NCI-H82 (cell line): ENCODE results near the gene CLC.
"Not testable (repeated sequence)": the region's sequence is repeated elsewhere in the genome, so short reads cannot be mapped to it uniquely, and the experiment has no call there.

Source experiments
- DNase-seq: peaks from one replicate; lab custom pipeline; 2025; lab: John Stamatoyannopoulos, UW

CLC gene

GRCh38 chr19:39737891-39738290 is at the start of gene CLC:
Gene CLC (minus strand): TSS chr19:39738029. CDS start chr19:39737952, 77 bp downstream.
- no peak for DNase-seq

GRCh38 chr19:39780894-39781293 is 43.1 kb upstream of the CLC start:
- no peak for DNase-seq

- DNase-seq, result no peak
These were observed 40.9 kb upstream of the CLC start, which contains the start of gene LEUTX for GRCh38 chr19:39778763-39779162. Gene LEUTX (plus strand): TSS chr19:39778854. CDS start chr19:39778921, 67 bp downstream.

GRCh38 chr19:39768786-39769185 is 31.0 kb upstream of the CLC start:
- DNase-seq, result peak; percentile 37

- DNase-seq, result no peak
These were observed 30.5 kb upstream of the CLC start for GRCh38 chr19:39768334-39768733.

GRCh38 chr19:39765091-39766076 is 27.6 kb upstream of the CLC start:
- DNase-seq, result peak; percentile 83

- not testable (repeated sequence) for DNase-seq
These were observed 24.0 kb upstream of the CLC start for GRCh38 chr19:39761851-39762250.

GRCh38 chr19:39759457-39760184 is 21.8 kb upstream of the CLC start:
- DNase-seq, result no peak

GRCh38 chr19:39754971-39755370 is 17.1 kb upstream of the CLC start:
- DNase-seq, result no peak

- DNase-seq, result no peak
These were observed 16.7 kb upstream of the CLC start for GRCh38 chr19:39754544-39754943.

GRCh38 chr19:39752795-39753194 is 15.0 kb upstream of the CLC start:
- DNase-seq, result no peak

GRCh38 chr19:39752390-39752789 is 14.6 kb upstream of the CLC start:
- no peak for DNase-seq

- DNase-seq, result no peak
These were observed 12.2 kb upstream of the CLC start for GRCh38 chr19:39749981-39750380.

- DNase-seq, result peak; percentile 10
These were observed 9.2 kb upstream of the CLC start for GRCh38 chr19:39746836-39747529.

GRCh38 chr19:39745643-39746042 is 7.8 kb upstream of the CLC start:
- DNase-seq, result no peak

- no peak for DNase-seq
These were observed 2.6 kb upstream of the CLC start for GRCh38 chr19:39740395-39740794.

GRCh38 chr19:39738814-39739213 is 985 bp upstream of the CLC start:
- no peak for DNase-seq

- no peak for DNase-seq
These were observed 478 bp downstream of the CLC start for GRCh38 chr19:39737351-39737750.

GRCh38 chr19:39736088-39736487 is 1.7 kb downstream of the CLC start:
- DNase-seq, result no peak

GRCh38 chr19:39735688-39736087 is 2.1 kb downstream of the CLC start:
- no peak for DNase-seq

GRCh38 chr19:39733841-39734240 is 4.0 kb downstream of the CLC start:
- DNase-seq, result no peak

GRCh38 chr19:39731685-39732084 is 6.1 kb downstream of the CLC start:
- no peak for DNase-seq
